ENCODE results near the gene COL23A1.

COL23A1 gene

GRCh38 chr5:178348356-178349074 lies 241.7 kb downstream of the COL23A1 start:
- intact Hi-C loops (cut with DNase I; ENCODE audit: low total_unique reads), result no loop called here
- Histone ChIP-seq H3K4me1 (no peaks in the 10 kb centered on the region), H3K36me3 (no peaks in the 10 kb centered on the region), H3K27ac (no peak overlapping the region), H3K4me3 (no peak overlapping the region), H3K27me3 (peaks cover 0 to 35% of the 10 kb centered on the region in 2 donors), H3K9me3 (no peaks in the 10 kb centered on the region)
- DNase-seq, result no peak
- TF ChIP-seq CTCF (IDR thresholded peaks at IDR 0.05), result no peak

- Histone ChIP-seq H3K27me3 (peaks cover 0 to 32% of the 10 kb centered on the region in 2 donors), H3K36me3 (no peaks in the 10 kb centered on the region), H3K9me3 (no peaks in the 10 kb centered on the region), H3K4me3 (no peak overlapping the region), H3K27ac (no peak overlapping the region), H3K4me1 (no peaks in the 10 kb centered on the region)
- no peak for TF ChIP-seq CTCF (IDR thresholded peaks at IDR 0.05)
- DNase-seq, result no peak
- intact Hi-C loops (cut with DNase I; ENCODE audit: low total_unique reads), result no loop called here
These were observed 242.2 kb downstream of the COL23A1 start for GRCh38 chr5:178347956-178348355.

- no peak overlapping the region for H3K27ac ChIP-seq
- intact Hi-C loops (cut with DNase I; ENCODE audit: low total_unique reads), result no loop called here
- TF ChIP-seq CTCF (IDR thresholded peaks at IDR 0.05), result no peak
- no peaks in the 10 kb centered on the region for H3K36me3 ChIP-seq
- no peaks in the 10 kb centered on the region for H3K4me1 ChIP-seq
- peaks cover 0 to 32% of the 10 kb centered on the region in 2 donors for H3K27me3 ChIP-seq
- H3K4me3 ChIP-seq, result no peak overlapping the region
- H3K9me3 ChIP-seq, result no peaks in the 10 kb centered on the region
- no peak for DNase-seq
These were observed 243.4 kb downstream of the COL23A1 start for GRCh38 chr5:178346607-178347334.

GRCh38 chr5:178343306-178343705 lies 246.9 kb downstream of the COL23A1 start:
- H3K9me3 ChIP-seq, result no peaks in the 10 kb centered on the region
- H3K4me1 ChIP-seq, result no peaks in the 10 kb centered on the region
- peaks cover 0 to 17% of the 10 kb centered on the region in 2 donors for H3K27me3 ChIP-seq
- DNase-seq, result no peak
- no peak overlapping the region for H3K4me3 ChIP-seq
- no peak for TF ChIP-seq CTCF (IDR thresholded peaks at IDR 0.05)
- intact Hi-C loops (cut with DNase I; ENCODE audit: low total_unique reads), result no loop called here
- H3K27ac ChIP-seq, result no peak overlapping the region
- no peaks in the 10 kb centered on the region for H3K36me3 ChIP-seq

- no peak overlapping the region for H3K4me3 ChIP-seq
- no peak for TF ChIP-seq CTCF (IDR thresholded peaks at IDR 0.05)
- H3K4me1 ChIP-seq, result no peaks in the 10 kb centered on the region
- no peaks in the 10 kb centered on the region for H3K9me3 ChIP-seq
- no peak for DNase-seq
- no peak overlapping the region for H3K27ac ChIP-seq
- H3K36me3 ChIP-seq, result no peaks in the 10 kb centered on the region
- intact Hi-C loops (cut with DNase I; ENCODE audit: low total_unique reads), result no loop called here
- peaks cover 0 to 19% of the 10 kb centered on the region in 2 donors for H3K27me3 ChIP-seq
These were observed 248.4 kb downstream of the COL23A1 start for GRCh38 chr5:178341851-178342140.

Measured in tibial artery (tissue), 4 donors.